Liver (tissue), 3 donors: Measurements from ENCODE around the gene ADGRL2.

Source experiments
- EGR1 ChIP-seq, 2 donors: IDR thresholded peaks; 2 replicates each; pipeline ENCODE4 v1.6.1; 2016 to 2018; ENCODE audit warnings: antibody characterized with exemption in 2 of 2, low read depth in 2 of 2
- FOXA1 ChIP-seq: IDR thresholded peaks from 2 replicates; pipeline ENCODE4 v1.6.1; 2016; ENCODE audit warnings: antibody characterized with exemption
- FOXA2 ChIP-seq: IDR thresholded peaks from 2 replicates; pipeline ENCODE4 v1.6.1; 2016; ENCODE audit warnings: antibody characterized with exemption
- GABPA ChIP-seq, 2 donors: IDR thresholded peaks in 1 of 2; conservative IDR thresholded peaks in 1 of 2; 2 replicates each; pipeline ENCODE4 v1.6.1; 2016; ENCODE audit warnings: antibody characterized with exemption in 2 of 2, mild to moderate bottlenecking in 1 of 2, moderate library complexity in 1 of 2
- NR2F2 ChIP-seq: IDR thresholded peaks from 2 replicates; pipeline ENCODE4 v1.6.1; 2016; ENCODE audit warnings: antibody characterized with exemption
- RAD21 ChIP-seq, 2 donors: IDR thresholded peaks; 2 replicates each; pipeline ENCODE4 v1.6.1; 2016; ENCODE audit warnings: antibody characterized with exemption in 2 of 2, mild to moderate bottlenecking in 2 of 2
- TAF1 ChIP-seq: conservative IDR thresholded peaks from 2 replicates; pipeline ENCODE4 v1.6.1; 2016; ENCODE audit warnings: antibody characterized with exemption, mild to moderate bottlenecking
- YY1 ChIP-seq: IDR thresholded peaks from 2 replicates; pipeline ENCODE4 v1.6.1; 2016; ENCODE audit warnings: antibody characterized with exemption, mild to moderate bottlenecking
- TF ChIP-seq, protein P1 (sequence below): fragments of 150-350 bp; IDR thresholded peaks from 2 replicates; pipeline ENCODE4 v1.5.1; 2017; ENCODE audit warnings: improper control_type of control experiment, low read depth, low read length; ENCODE audit not compliant: missing input control
- TF ChIP-seq, protein P2 (sequence below): IDR thresholded peaks from 2 replicates; pipeline ENCODE4 v1.6.1; 2016; ENCODE audit warnings: antibody characterized with exemption
- TF ChIP-seq, protein P3 (sequence below): IDR thresholded peaks from 2 replicates; pipeline ENCODE4 v1.6.1; 2016; ENCODE audit warnings: antibody characterized with exemption
- TF ChIP-seq, protein P4 (sequence below): IDR thresholded peaks from 2 replicates; pipeline ENCODE4 v1.6.1; 2016; ENCODE audit warnings: antibody characterized with exemption, mild to moderate bottlenecking
- TF ChIP-seq, protein P5 (sequence below): IDR thresholded peaks from 2 replicates; pipeline ENCODE4 v1.6.1; 2016; ENCODE audit warnings: antibody characterized with exemption
- donor health status: healthy.
- donor health status: healthy.

DNA sequence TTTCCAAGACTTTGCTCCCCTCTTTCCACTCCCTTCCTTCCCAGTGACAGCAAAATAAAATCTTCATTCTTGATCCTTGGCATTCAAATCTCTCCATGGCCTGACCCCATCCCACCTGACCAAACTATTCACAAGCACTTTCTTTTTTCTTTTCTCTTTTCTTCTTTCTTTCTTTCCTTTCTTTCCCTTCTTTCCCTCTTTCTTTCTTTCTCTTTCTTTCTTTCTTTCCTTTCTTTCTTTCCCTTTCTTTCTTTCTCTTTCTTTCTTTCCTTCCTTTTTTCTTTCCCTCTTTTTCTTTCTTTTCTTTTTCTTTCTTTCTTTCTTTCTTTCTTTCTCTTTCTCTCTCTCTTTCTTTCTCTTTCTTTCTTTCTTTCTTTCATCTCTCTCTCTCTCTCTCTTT, 207.1 kb downstream of the ADGRL2 start:
- TF ChIP-seq, protein P1, sequence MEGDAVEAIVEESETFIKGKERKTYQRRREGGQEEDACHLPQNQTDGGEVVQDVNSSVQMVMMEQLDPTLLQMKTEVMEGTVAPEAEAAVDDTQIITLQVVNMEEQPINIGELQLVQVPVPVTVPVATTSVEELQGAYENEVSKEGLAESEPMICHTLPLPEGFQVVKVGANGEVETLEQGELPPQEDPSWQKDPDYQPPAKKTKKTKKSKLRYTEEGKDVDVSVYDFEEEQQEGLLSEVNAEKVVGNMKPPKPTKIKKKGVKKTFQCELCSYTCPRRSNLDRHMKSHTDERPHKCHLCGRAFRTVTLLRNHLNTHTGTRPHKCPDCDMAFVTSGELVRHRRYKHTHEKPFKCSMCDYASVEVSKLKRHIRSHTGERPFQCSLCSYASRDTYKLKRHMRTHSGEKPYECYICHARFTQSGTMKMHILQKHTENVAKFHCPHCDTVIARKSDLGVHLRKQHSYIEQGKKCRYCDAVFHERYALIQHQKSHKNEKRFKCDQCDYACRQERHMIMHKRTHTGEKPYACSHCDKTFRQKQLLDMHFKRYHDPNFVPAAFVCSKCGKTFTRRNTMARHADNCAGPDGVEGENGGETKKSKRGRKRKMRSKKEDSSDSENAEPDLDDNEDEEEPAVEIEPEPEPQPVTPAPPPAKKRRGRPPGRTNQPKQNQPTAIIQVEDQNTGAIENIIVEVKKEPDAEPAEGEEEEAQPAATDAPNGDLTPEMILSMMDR: no peak
- TF ChIP-seq NR2F2 (no peak), FOXA1 (no peak), TAF1 (no peak), GABPA (IDR thresholded peaks at IDR 0.05 in 1 of 2, conservative IDR thresholded peaks at IDR 0.05 in 1 of 2) (no peak), EGR1 (IDR thresholded peaks at IDR 0.05; ENCODE audit: low read depth in 2 of 2) (no peak), YY1 (no peak), RAD21 (IDR thresholded peaks at IDR 0.05) (no peak), FOXA2 (no peak)
- TF ChIP-seq, protein P2, sequence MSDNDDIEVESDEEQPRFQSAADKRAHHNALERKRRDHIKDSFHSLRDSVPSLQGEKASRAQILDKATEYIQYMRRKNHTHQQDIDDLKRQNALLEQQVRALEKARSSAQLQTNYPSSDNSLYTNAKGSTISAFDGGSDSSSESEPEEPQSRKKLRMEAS: no peak
- TF ChIP-seq, protein P3, sequence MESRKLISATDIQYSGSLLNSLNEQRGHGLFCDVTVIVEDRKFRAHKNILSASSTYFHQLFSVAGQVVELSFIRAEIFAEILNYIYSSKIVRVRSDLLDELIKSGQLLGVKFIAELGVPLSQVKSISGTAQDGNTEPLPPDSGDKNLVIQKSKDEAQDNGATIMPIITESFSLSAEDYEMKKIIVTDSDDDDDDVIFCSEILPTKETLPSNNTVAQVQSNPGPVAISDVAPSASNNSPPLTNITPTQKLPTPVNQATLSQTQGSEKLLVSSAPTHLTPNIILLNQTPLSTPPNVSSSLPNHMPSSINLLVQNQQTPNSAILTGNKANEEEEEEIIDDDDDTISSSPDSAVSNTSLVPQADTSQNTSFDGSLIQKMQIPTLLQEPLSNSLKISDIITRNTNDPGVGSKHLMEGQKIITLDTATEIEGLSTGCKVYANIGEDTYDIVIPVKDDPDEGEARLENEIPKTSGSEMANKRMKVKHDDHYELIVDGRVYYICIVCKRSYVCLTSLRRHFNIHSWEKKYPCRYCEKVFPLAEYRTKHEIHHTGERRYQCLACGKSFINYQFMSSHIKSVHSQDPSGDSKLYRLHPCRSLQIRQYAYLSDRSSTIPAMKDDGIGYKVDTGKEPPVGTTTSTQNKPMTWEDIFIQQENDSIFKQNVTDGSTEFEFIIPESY: no peak
- TF ChIP-seq, protein P4, sequence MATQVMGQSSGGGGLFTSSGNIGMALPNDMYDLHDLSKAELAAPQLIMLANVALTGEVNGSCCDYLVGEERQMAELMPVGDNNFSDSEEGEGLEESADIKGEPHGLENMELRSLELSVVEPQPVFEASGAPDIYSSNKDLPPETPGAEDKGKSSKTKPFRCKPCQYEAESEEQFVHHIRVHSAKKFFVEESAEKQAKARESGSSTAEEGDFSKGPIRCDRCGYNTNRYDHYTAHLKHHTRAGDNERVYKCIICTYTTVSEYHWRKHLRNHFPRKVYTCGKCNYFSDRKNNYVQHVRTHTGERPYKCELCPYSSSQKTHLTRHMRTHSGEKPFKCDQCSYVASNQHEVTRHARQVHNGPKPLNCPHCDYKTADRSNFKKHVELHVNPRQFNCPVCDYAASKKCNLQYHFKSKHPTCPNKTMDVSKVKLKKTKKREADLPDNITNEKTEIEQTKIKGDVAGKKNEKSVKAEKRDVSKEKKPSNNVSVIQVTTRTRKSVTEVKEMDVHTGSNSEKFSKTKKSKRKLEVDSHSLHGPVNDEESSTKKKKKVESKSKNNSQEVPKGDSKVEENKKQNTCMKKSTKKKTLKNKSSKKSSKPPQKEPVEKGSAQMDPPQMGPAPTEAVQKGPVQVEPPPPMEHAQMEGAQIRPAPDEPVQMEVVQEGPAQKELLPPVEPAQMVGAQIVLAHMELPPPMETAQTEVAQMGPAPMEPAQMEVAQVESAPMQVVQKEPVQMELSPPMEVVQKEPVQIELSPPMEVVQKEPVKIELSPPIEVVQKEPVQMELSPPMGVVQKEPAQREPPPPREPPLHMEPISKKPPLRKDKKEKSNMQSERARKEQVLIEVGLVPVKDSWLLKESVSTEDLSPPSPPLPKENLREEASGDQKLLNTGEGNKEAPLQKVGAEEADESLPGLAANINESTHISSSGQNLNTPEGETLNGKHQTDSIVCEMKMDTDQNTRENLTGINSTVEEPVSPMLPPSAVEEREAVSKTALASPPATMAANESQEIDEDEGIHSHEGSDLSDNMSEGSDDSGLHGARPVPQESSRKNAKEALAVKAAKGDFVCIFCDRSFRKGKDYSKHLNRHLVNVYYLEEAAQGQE: no peak
- TF ChIP-seq, protein P5, sequence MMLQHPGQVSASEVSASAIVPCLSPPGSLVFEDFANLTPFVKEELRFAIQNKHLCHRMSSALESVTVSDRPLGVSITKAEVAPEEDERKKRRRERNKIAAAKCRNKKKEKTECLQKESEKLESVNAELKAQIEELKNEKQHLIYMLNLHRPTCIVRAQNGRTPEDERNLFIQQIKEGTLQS: no peak
